GM21717 (cell line): ENCODE data around the gene MAPK14.
"Not testable (repeated sequence)": the region's sequence is repeated elsewhere in the genome, so short reads cannot be mapped to it uniquely, and the experiment has no call there.

ENCODE experiments used
- ATAC-seq: cut with Tn5 transposase; IDR thresholded peaks from one replicate; pipeline ENCODE4 v1.9.1; 2021; ENCODE audit warnings: mild to moderate bottlenecking, moderate library complexity; ENCODE audit not compliant: unreplicated experiment

Gene MAPK14

DNA sequence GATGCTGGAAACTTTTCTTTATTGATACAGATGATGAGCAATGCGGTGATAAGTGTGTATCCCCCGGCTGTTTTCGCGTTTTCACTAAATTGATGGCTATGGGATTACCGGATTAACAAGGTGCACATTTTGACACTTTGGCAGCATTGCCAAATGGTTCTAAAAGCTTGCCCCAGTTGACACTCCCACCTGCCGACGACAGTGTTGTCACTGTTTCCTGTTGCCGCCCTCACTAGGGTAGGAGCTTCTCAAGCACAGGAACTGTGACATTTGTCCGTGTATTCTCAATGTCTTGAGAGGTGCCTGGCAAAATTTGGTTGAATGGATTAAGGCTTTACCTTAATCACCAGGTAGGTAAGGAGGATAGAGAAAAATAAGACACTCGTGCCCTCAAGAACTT, 92.9 kb downstream of the MAPK14 start:
- no peak for ATAC-seq

GRCh38 chr6:36120979-36121786, 93.6 kb downstream of the MAPK14 start:
- ATAC-seq = no peak

DNA sequence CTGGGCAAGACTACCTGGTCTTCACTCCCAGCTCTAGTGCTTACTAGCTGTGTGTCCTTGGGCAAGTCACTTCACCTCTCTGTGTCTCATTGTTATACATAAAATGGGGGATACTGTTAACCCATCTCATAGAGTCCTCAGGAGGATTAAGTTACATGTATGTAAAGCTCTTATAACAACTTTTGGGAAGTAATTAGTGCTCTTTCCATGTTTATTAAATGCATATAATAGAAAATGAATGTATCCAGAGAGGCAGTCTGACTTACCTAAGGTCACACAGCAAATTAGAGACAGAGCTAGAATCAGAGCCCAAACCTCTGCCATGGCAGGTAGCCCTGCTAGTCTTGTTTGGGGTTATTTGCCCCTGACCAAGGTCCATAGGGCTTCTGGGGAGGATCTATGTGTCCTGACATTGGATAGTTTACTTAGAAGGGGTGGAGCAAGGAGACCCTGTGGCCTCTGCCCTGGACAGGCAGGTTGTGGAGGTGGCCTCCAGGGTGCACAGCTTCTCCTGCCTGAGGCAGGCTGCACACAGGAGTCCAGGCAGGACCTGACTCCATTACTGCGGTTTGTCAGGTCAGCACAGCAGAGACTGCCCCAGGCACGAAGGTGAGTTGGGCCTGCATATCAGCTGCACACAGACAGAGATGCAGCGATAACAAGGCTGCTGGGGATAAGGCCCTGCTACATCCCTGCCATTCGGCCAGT, 94.3 kb downstream of the MAPK14 start:
- no peak for ATAC-seq

- no peak for ATAC-seq
Observed at GRCh38 chr6:36122495-36123269, 95.1 kb downstream of the MAPK14 start.

DNA sequence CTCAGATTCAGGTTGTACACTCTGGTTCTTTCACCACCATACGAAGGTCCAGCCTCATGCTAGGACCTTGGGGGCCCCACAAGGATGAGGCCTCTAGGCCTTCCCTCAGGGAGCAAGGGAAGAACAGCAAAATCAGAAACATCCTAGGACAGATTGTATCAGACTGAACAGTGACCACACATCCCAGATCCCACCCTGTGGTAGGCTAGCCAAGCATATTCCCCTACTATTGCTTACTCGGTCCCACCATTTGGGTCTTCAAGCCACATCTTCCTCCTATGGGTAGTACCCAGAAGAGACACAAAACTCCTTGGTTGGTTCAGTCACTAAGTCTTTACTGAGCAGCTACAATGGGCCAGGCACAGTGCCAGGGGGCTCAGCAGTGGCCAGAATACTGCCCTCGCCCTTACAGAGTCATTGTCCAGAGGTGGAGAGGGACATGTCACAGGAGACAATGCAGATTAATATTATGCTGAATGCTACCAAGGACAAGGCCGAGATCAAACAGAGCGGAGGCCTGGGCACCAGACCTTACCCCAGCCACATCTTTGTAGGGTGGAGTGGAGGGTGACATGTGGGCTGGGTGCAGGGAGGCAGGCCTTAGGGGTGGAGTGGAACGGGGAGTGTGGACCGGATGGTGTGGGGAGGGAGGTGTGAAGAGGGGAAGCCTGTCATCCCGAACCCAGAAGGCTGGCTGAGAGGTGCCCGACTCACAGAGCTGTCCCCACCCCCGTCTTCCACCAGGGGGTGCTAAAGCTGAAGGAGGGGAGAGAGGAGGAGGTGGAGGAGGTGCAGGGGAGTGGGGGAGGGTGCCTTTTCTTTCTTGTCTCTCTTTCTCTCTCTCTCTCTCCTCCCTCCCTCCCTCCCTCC, 95.9 kb downstream of the MAPK14 start:
- peak; percentile 52 for ATAC-seq

DNA sequence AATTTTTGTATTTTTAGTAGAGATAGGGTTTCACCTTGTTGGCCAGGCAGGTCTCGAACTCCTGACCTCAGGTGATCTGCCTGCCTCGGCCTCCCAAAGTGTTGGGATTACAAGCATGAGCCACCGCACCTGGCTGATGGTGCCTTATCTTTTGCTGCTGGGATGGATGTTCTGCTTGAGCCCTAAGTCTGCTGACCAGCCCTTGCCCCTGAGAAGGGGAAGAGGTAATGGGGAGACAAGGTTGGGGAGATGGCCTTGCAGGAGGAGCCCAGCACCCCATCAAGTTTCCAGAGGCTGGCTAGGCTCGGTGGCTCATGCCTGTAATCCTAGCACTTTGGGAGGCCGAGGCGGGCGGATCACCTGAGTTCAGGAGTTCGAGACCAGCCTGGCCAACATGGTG, 96.7 kb downstream of the MAPK14 start:
- not testable (repeated sequence) for ATAC-seq

GRCh38 chr6:36124881-36125280, 97.3 kb downstream of the MAPK14 start:
- no peak for ATAC-seq

DNA sequence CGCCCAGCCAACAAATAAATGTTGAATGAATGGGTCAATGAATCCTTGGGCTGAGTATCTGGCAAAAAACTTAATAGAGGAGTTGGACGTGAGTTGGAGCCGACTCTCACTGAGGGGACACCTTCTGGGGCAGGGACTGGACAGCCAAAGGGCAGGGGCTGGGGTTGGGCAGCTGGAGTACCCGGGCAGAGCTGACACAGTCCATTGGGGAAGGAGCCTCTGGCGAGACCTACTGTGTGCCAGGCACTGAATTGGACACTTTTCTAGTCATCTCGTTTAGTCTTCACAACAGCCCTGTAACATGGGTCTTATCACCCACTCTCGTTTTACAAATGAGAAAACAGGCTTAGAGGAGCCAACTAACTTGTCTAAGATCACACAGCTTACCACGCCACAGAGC, 98.0 kb downstream of the MAPK14 start:
- ATAC-seq = no peak

DNA sequence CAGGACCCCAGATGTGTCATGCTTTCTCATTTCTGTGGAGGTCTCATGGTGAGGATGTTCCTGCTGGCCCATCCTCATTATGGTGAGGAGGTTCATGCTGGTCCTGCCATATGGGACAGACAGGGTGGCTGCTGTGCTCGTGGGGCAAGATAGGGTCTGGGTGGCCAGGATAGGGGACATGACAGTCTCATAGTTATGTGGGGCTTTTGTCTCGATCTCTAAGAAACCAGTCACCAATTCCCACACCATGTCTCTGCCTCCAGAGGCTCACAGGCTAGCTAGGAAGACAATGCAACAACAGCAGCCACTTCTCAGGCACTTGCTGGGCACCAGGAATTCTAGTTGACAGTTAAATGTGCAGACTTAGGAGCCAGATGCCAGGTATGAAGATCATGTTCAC, 98.5 kb downstream of the MAPK14 start:
- ATAC-seq = no peak

DNA sequence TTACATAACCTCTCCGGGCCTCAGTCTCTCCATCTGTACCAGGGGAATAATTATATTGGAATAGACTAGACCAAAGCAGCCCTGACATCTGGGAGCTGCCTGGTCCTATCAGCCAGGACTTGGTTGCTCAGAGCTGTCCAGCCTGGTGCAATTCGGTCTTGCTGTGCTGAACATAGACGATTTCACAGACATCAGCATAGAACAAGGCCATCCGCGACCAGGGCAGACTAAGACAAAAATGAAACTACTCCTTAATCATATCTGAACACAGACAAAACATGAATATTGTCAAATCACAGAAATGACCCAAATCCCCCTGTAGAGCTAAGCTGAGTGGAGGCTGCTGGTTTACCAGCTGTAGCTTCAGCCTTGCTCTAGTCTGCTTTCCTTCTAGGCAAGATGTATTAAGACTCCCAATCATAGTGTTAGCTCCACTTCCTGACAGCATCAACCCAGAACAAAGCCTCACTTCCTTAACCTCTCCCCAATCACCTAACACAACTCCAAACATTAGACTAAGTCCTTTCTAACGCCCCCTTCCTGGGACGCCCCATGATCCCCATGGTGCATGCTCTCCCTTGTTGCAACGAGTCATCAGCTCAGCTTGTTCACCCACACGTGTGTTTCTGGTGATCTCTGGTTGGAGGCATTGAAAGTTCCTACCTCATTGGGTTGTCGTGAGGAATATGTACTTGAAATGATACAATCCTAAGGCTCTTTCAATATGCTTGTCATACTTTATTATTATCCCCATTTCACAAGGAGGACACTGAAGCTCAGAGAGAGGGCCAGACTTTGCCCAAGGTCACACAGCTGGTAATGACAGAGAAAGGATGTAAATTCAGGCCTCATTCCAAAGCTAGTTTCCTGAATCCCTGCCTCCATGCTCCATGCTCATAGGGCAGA, 99.2 kb downstream of the MAPK14 start:
- no peak for ATAC-seq

DNA sequence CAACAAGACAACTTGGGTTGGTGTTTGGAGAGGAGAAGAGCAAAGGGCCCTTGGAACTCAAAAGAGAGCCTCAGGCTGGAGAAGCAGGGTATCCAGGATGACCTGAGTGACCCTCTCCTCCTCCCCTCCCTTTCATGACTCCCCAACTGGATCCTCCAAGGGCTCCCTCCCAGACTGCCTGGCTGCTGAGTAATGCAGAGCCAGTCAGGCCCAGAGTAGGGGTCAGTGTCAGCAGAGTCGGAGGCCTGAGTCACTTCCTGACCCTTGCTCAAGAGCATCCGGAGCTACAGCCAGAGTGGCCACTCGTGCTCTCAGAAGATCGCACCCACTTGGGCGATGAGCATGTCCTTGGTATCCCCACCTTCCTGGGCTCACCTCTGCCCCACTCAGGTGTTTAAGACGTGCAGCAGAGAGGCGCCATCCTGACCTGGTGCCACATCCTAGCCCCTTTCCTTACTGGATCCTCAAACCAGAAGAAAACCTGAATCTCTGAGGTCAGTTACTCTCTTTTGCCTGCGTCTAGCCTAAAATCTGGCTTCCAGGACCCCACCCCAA, 99.9 kb downstream of the MAPK14 start:
- ATAC-seq = no peak

DNA sequence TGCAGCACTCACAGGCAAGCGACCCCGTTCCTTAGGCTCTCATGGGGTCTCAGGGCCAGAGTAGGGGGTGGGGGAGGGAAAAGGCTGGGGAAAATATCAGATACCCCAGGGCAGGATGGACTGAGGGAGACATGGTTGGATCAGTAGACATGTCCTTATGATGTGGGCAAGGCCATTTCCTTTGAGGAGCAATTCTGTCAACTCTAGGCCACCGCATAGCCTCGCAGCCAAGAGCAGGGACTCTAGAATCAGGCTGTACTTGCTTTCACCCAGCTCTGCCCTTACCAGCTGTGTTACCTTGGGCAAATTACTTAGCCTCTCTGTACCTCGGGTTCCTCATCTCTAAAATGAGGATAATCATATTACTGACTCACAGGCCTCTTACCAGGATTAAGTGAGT, 100.5 kb downstream of the MAPK14 start:
- no peak for ATAC-seq

- no peak for ATAC-seq
Observed at GRCh38 chr6:36128793-36129192, 101.2 kb downstream of the MAPK14 start.

- ATAC-seq = not testable (repeated sequence)
Observed at GRCh38 chr6:36129334-36129733, 101.7 kb downstream of the MAPK14 start.

DNA sequence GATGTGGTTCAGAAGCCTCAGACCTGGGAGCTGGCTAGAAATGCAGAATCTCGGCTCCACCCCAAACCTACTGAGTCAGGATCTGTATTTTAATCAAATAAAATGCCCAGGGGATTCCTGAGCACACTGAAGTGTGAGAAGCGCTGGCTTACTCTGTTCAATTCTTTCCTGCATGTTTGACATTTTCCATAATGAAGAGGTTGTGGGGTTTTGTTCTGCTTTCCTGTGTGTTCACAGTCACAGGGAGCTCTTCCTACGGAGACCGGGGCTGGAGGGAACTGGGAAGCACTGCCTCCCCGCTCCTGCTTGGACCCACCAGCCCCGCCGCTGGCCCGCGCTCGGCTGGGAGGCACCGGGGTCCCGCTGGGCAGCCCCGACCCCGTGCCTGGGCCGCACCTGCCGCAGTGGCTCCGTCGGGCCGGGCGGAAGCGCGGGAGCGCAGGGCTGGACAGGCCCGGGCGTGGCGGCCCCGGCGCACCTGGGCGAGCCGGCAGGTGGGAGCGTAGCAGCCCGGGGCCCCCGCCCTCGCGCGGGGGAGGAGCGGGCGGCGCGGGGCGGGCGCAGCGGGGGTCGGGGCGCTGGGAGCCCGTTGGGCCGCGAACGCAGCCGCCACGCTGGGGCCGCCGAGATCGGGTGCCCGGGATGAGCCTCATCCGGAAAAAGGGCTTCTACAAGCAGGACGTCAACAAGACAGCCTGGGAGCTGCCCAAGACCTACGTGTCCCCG, 102.5 kb downstream of the MAPK14 start, which contains the start of gene MAPK13:
TSS of gene MAPK13 (plus strand) at position 573 of the 726 bp plus-strand sequence. CDS start at position 643, 70 bp downstream.
- no peak for ATAC-seq

DNA sequence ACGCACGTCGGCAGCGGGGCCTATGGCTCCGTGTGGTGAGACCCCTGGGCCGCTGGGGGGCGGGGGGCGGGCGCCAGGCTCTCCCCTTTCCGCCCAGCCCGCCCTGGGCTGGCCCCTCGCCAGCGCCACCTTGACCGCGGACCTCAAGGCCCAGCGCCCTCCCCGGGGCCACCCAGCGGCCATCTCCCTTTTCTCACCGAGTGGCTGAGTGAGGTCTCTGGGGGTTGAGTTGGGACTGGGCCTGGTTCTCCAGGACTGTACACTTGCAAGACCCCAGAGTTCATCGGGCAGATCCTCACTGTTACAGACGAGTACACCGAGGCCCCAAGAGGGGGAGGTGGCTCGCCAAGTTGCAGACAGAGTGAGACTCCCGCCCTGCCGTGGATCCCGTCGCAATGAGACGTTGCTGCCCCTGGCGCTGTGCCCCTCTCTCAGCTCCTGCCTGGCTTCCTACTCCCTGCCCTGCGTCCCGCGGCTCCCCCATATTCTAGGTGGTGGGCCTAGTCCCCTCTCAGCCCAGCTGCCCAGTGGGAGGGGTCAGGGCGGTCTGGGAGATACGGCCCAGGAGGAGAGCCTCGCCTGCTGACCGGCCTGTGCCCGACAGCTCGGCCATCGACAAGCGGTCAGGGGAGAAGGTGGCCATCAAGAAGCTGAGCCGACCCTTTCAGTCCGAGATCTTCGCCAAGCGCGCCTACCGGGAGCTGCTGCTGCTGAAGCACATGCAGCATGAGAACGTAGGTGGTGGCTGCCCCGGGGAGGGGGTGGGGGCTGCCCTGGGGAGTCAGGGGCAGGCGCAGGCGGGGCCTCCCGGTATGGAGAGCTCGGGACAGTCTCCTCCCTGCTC, 103.3 kb downstream of the MAPK14 start:
- ATAC-seq = no peak

DNA sequence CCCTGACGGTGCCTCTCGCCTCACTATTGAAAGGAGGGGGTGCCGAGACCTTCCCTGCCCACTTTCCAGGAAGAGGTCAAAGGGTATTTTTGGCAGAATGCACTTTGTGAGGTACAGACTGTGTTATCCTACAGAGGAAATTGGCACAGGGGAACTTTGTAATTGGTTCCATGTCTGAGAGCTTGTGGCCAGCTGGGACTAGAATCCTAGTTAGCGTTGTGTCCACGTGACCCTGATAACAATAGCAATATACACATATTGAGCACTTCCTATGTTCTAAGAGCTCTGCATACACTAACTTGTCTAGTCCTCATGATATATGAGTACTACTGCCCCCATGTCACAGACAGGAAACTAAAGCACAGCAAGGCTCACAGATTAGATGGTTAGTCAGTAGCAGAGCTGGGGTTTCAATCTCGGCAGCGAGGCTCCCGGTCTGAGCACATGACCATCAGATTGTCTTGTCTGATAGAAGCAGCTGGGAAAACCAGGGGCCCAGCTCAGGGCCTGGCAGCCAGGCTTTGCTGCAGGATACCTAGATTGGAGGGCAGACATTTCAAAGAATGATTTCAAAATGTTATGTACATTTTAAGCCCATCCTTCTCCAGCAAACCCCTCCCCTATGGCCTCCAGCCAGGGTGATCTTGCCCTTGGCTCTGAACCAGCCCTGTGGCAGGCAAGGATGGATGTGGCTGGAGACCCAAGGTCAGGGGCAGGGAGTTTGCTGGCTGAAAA, 104.1 kb downstream of the MAPK14 start:
- peak; percentile 76 for ATAC-seq
